ENCODE results near the gene ZBTB18. TPM values are rescaled to one million over a fixed set of nuclear protein-coding genes. Genes with fewer than 3 reads are reported as not detected.

The ZBTB18 gene
- total RNA-seq, 6 experiments from 2014 or later, result 19.4 to 24.5 (median 22.0) TPM

GRCh38 chr1:244077473-244078220, 26.6 kb downstream of the ZBTB18 start:
- Mint-ChIP-seq H3K4me3 (no peak overlapping the region), H3K36me3 (ENCODE audit: low read depth) (no peaks in the 10 kb centered on the region; the same call in 1 of the 2 replicates), H3K9me3 (no peaks in the 10 kb centered on the region), H3K27me3 (ENCODE audit: insufficient read depth) (peaks cover 18% of the 10 kb centered on the region), H3K4me1 (ENCODE audit: low read depth) (peaks cover 11% of the 10 kb centered on the region), H3K27ac (no peak overlapping the region)
- no peak for DNase-seq
- no peak for TF ChIP-seq CTCF (IDR thresholded peaks at IDR 0.05)

- Mint-ChIP-seq H3K4me3 (no peak overlapping the region), H3K36me3 (ENCODE audit: low read depth) (no peaks in the 10 kb centered on the region; the same call in none of the 2 replicates), H3K27ac (no peak overlapping the region), H3K9me3 (no peaks in the 10 kb centered on the region), H3K27me3 (ENCODE audit: insufficient read depth) (peaks cover 32% of the 10 kb centered on the region), H3K4me1 (ENCODE audit: low read depth) (peaks cover 4% of the 10 kb centered on the region)
- DNase-seq, result no peak
- no peak for TF ChIP-seq CTCF (IDR thresholded peaks at IDR 0.05)
Measured at GRCh38 chr1:244080343-244080929, 29.4 kb downstream of the ZBTB18 start.

GRCh38 chr1:244082969-244083368, 31.9 kb downstream of the ZBTB18 start:
- peaks cover 14% of the 10 kb centered on the region; the same call in 1 of the 2 replicates for H3K9me3 Mint-ChIP-seq
- H3K4me1 Mint-ChIP-seq (ENCODE audit: low read depth), result no peaks in the 10 kb centered on the region
- no peak overlapping the region for H3K4me3 Mint-ChIP-seq
- TF ChIP-seq CTCF (IDR thresholded peaks at IDR 0.05), result no peak
- no peak for DNase-seq
- H3K36me3 Mint-ChIP-seq (ENCODE audit: low read depth), result peaks cover 13% of the 10 kb centered on the region
- peaks cover 36% of the 10 kb centered on the region for H3K27me3 Mint-ChIP-seq (ENCODE audit: insufficient read depth)
- H3K27ac Mint-ChIP-seq, result no peak overlapping the region

- H3K4me1 Mint-ChIP-seq (ENCODE audit: low read depth), result no peaks in the 10 kb centered on the region
- TF ChIP-seq CTCF (IDR thresholded peaks at IDR 0.05), result no peak
- peaks cover 13% of the 10 kb centered on the region for H3K36me3 Mint-ChIP-seq (ENCODE audit: low read depth)
- H3K27me3 Mint-ChIP-seq (ENCODE audit: insufficient read depth), result peaks cover 36% of the 10 kb centered on the region
- H3K9me3 Mint-ChIP-seq, result peaks cover 14% of the 10 kb centered on the region; the same call in 1 of the 2 replicates
- H3K27ac Mint-ChIP-seq, result no peak overlapping the region
- no peak for DNase-seq
- no peak overlapping the region for H3K4me3 Mint-ChIP-seq
Measured at GRCh38 chr1:244083383-244083943, 32.4 kb downstream of the ZBTB18 start.

GRCh38 chr1:244084763-244085162, 33.7 kb downstream of the ZBTB18 start:
- no peak overlapping the region for H3K4me3 Mint-ChIP-seq
- H3K36me3 Mint-ChIP-seq (ENCODE audit: low read depth), result peaks cover 13% of the 10 kb centered on the region

More at GRCh38 chr1:244084763-244085162, 33.7 kb downstream of the ZBTB18 start:
- H3K27ac Mint-ChIP-seq, result no peak overlapping the region
- H3K4me1 Mint-ChIP-seq (ENCODE audit: low read depth), result no peaks in the 10 kb centered on the region
- H3K27me3 Mint-ChIP-seq (ENCODE audit: insufficient read depth), result peaks cover 34% of the 10 kb centered on the region
- peaks cover 14% of the 10 kb centered on the region; the same call in 1 of the 2 replicates for H3K9me3 Mint-ChIP-seq
- DNase-seq, result no peak
- no peak for TF ChIP-seq CTCF (IDR thresholded peaks at IDR 0.05)
